GM12878 (cell line): ENCODE measurements around the gene FRMD5. TPM values are rescaled to one million over a fixed set of nuclear protein-coding genes. Genes with fewer than 3 reads are reported as not detected.

Experiments used
- ATAC-seq: fragments of 200-7000 bp; cut with Tn5 transposase; 3 replicates; pipeline ENCODE4 v1.9.1; 2020; ENCODE audit warnings: mild to moderate bottlenecking, moderate library complexity
- BruUV-seq: library from RNA; stranded (reverse); fragments of 400-500 nt; replicated peaks from 2 replicates; lab custom pipeline; 2021; lab: Mats Ljungman, UMichigan
- CTCF ChIA-PET: fragments of 300-600 bp; sonication (Branson Sonifier 250); formaldehyde crosslinking; extraction: SDS; loops from one replicate; lab custom pipeline; 2021; ENCODE audit warnings: inconsistent platforms; lab: Yijun Ruan, JAX
- POLR2A ChIA-PET: fragments of 350-600 bp; formaldehyde crosslinking; extraction: SDS; loops from one replicate; lab custom pipeline; 2021; ENCODE audit warnings: inconsistent platforms; lab: Charles Lee
- RAD21 ChIA-PET: fragments of 300-600 bp; sonication (Branson Sonifier 250); formaldehyde crosslinking; loops from one replicate; lab custom pipeline; 2023; ENCODE audit warnings: antibody characterized with exemption; ENCODE audit not compliant: unreplicated experiment; lab: Charles Lee
- SMC1A ChIA-PET: fragments of 300-600 bp; sonication (Branson Sonifier 250); formaldehyde crosslinking; loops from one replicate; lab custom pipeline; 2023; ENCODE audit not compliant: unreplicated experiment, uncharacterized antibody; lab: Charles Lee
- DNase-seq: peaks from one replicate; pipeline ENCODE4 v3.0.0-alpha.2; 2011; ENCODE audit warnings: low read depth, low spot score
- FAIRE-seq: peaks from 3 replicates; lab custom pipeline; 2011; peaks lifted over from hg19 to GRCh38; lab: Jason Lieb, UNC
- H2AFZ ChIP-seq: 2 replicates; pipeline ENCODE4 v1.6.0; 2011; ENCODE audit warnings: low read depth, low read length, control low read depth; ENCODE audit not compliant: control insufficient read depth
- H3K27ac ChIP-seq: 2 replicates; pipeline ENCODE4 v1.5.1; 2011; ENCODE audit warnings: control low read depth; ENCODE audit not compliant: control insufficient read depth, insufficient read depth
- H3K27me3 ChIP-seq, 2 experiments: replicated peaks in 1 of 2; 2 replicates each; pipeline versions ENCODE4 v1.6.0 to v1.6.1; 2011; ENCODE audit warnings: low read length in 1 of 2; ENCODE audit not compliant: control insufficient read depth in 2 of 2, insufficient read depth in 2 of 2
- H3K36me3 ChIP-seq, 2 experiments: 2 replicates each; pipeline ENCODE4 v1.5.1; 2011; ENCODE audit warnings: low read length in 1 of 2; ENCODE audit not compliant: control insufficient read depth in 2 of 2, insufficient read depth in 2 of 2
- H3K4me1 ChIP-seq: 2 replicates; pipeline ENCODE4 v1.6.1; 2011; ENCODE audit warnings: mild to moderate bottlenecking, low read length, moderate library complexity, mixed read lengths; ENCODE audit not compliant: control insufficient read depth, insufficient read depth
- H3K4me2 ChIP-seq: 2 replicates; pipeline ENCODE4 v1.6.0; 2011; ENCODE audit warnings: control low read depth; ENCODE audit not compliant: control insufficient read depth, insufficient read depth
- H3K4me3 ChIP-seq: fragments of 200-600 bp; sonication (generic); 2 replicates; pipeline ENCODE4 v1.5.1; 2016
- H3K79me2 ChIP-seq: 2 replicates; pipeline ENCODE4 v1.6.0; 2011; ENCODE audit warnings: low read length; ENCODE audit not compliant: control insufficient read depth, insufficient read depth
- H3K9ac ChIP-seq: 2 replicates; pipeline ENCODE4 v1.8.0; 2011; ENCODE audit warnings: low read length, control low read depth, mixed read lengths; ENCODE audit not compliant: control insufficient read depth, insufficient read depth
- H3K9me3 ChIP-seq: replicated peaks from 3 replicates; pipeline ENCODE4 v1.5.1; 2011; ENCODE audit warnings: mild to moderate bottlenecking, low read length; ENCODE audit not compliant: control insufficient read depth, insufficient read depth
- H4K20me1 ChIP-seq: 2 replicates; pipeline ENCODE4 v1.6.0; 2011; ENCODE audit not compliant: control insufficient read depth, insufficient read depth
- BCL11A ChIP-seq: IDR thresholded peaks from 2 replicates; pipeline ENCODE4 v1.6.1; 2011; ENCODE audit warnings: low read depth, low read length
- BCLAF1 ChIP-seq: fragments of 450-650 bp; IDR thresholded peaks from 2 replicates; pipeline ENCODE4 v1.6.1; 2017; ENCODE audit warnings: antibody characterized with exemption, mild to moderate bottlenecking, moderate library complexity
- CBFB ChIP-seq: IDR thresholded peaks from 2 replicates; pipeline ENCODE4 v1.6.1; 2016; ENCODE audit warnings: antibody characterized with exemption, low read depth
- DPF2 ChIP-seq: fragments of 450-650 bp; IDR thresholded peaks from 2 replicates; pipeline ENCODE4 v1.6.1; 2017; ENCODE audit warnings: mild to moderate bottlenecking
- EED ChIP-seq: sonication (generic); IDR thresholded peaks from 2 replicates; pipeline ENCODE4 v1.6.1; 2016; ENCODE audit warnings: antibody characterized with exemption, low read depth
- EGR1 ChIP-seq, 2 experiments: IDR thresholded peaks; 1 replicate in 1 of 2; 2 replicates in 1 of 2; pipeline ENCODE4 v1.6.1; 2011 to 2012; ENCODE audit warnings: low read depth in 2 of 2, low read length in 2 of 2, borderline replicate concordance in 1 of 2, mild to moderate bottlenecking in 1 of 2, moderate library complexity in 1 of 2
- IKZF1 ChIP-seq: fragments of 450-650 bp; conservative IDR thresholded peaks from 2 replicates; pipeline ENCODE4 v1.6.1; 2017; ENCODE audit warnings: antibody characterized with exemption, mild to moderate bottlenecking
- JUNB ChIP-seq: IDR thresholded peaks from 2 replicates; pipeline ENCODE4 v1.6.1; 2016; ENCODE audit warnings: antibody characterized with exemption, mild to moderate bottlenecking
- KLF5 ChIP-seq: fragments of 450-650 bp; IDR thresholded peaks from 2 replicates; pipeline ENCODE4 v1.6.1; 2014; ENCODE audit warnings: mild to moderate bottlenecking; ENCODE audit not compliant: partially characterized antibody
- MEF2A ChIP-seq: IDR thresholded peaks from 2 replicates; pipeline ENCODE4 v1.6.1; 2011; ENCODE audit warnings: low read depth, mild to moderate bottlenecking, low read length, moderate library complexity; ENCODE audit not compliant: insufficient read depth
- MTA2 ChIP-seq: fragments of 450-650 bp; IDR thresholded peaks from 2 replicates; pipeline ENCODE4 v1.6.1; 2016; ENCODE audit warnings: low read depth, mild to moderate bottlenecking, moderate library complexity
- MTA3 ChIP-seq: IDR thresholded peaks from 2 replicates; pipeline ENCODE4 v1.6.1; 2012; ENCODE audit warnings: low read length, inconsistent platforms, borderline replicate concordance
- NBN ChIP-seq: fragments of 450-650 bp; IDR thresholded peaks from 2 replicates; pipeline ENCODE4 v1.6.1; 2016
- NFXL1 ChIP-seq: fragments of 450-650 bp; IDR thresholded peaks from 2 replicates; pipeline ENCODE4 v1.6.1; 2017; ENCODE audit warnings: antibody characterized with exemption, mild to moderate bottlenecking, borderline replicate concordance
- POLR2AphosphoS2 ChIP-seq: IDR thresholded peaks from 2 replicates; pipeline ENCODE4 v1.6.1; 2011; ENCODE audit warnings: low read depth, mild to moderate bottlenecking, low read length, improper control_type of control experiment, moderate library complexity
- RB1 ChIP-seq: fragments of 450-650 bp; formaldehyde crosslinking; IDR thresholded peaks from 2 replicates; pipeline ENCODE4 v1.6.1; 2017; ENCODE audit warnings: mild to moderate bottlenecking, borderline replicate concordance
- RCOR1 ChIP-seq: conservative IDR thresholded peaks from 2 replicates; pipeline ENCODE4 v1.6.1; 2012; ENCODE audit warnings: low read depth, low read length, improper control_type of control experiment
- SKIL ChIP-seq: fragments of 450-650 bp; IDR thresholded peaks from 2 replicates; pipeline ENCODE4 v1.6.1; 2017; ENCODE audit warnings: mild to moderate bottlenecking, low read depth, inconsistent platforms; ENCODE audit not compliant: poor library complexity, severe bottlenecking
- SRF ChIP-seq, 2 experiments: IDR thresholded peaks; 2 replicates each; pipeline ENCODE4 v1.6.1; 2011; ENCODE audit warnings: low read depth in 2 of 2, low read length in 2 of 2, mild to moderate bottlenecking in 1 of 2, moderate library complexity in 1 of 2
- TCF12 ChIP-seq: IDR thresholded peaks from 2 replicates; pipeline ENCODE4 v1.6.1; 2011; ENCODE audit warnings: low read depth, mild to moderate bottlenecking, low read length
- ZNF622 ChIP-seq: fragments of 450-650 bp; IDR thresholded peaks from 2 replicates; pipeline ENCODE4 v1.6.1; 2017; ENCODE audit warnings: mild to moderate bottlenecking, inconsistent platforms
- WGBS: methylation state at CpG from one replicate; pipeline ENCODE4 v1.1.6; 2016; ENCODE audit warnings: low lambda C conversion rate; ENCODE audit not compliant: insufficient replicate concordance, insufficient coverage; ENCODE audit errors: missing lambda C conversion rate; 5-methylcytosine and 5-hydroxymethylcytosine counted together
- in situ Hi-C: fragments of 300-500 bp; cut with MboI; formaldehyde crosslinking; loops from 9 replicates; pipeline ENCODE4 v1.14.3; 2018; ENCODE audit warnings: mixed read lengths
- intact Hi-C: fragments of 100-400 bp; cut with micrococcal nuclease; formaldehyde crosslinking; loops from one replicate; pipeline ENCODE4 v1.14.2; 2022; ENCODE audit not compliant: unreplicated experiment
- polyA plus RNA-seq, 11 experiments: library from polyadenylated mRNA; depleted of rRNA in 4 of 11; unstranded in 6 of 11; stranded (reverse) in 5 of 11; fragments of >200 nt; fragmentation: Nextera tagmentation in 4 of 11; fragmentation: Illumina TruSeq in 1 of 11; extraction: Ambion mirVana in 4 of 11; extraction: Trizol in 1 of 11; gene quantifications; 1 replicate in 1 of 11; 2 replicates in 10 of 11; pipeline versions ENCODE4 v1.2.1 to v1.2.3, GENCODE V29; 2011 to 2016; ENCODE audit warnings: inconsistent platforms in 2 of 11, missing spikeins in 2 of 11, low read depth in 1 of 11
- total RNA-seq, 4 experiments: library from RNA; depleted of rRNA in 3 of 4; stranded (reverse); fragments of >200 nt in 3 of 4; fragmentation: Illumina TruSeq in 1 of 4; extraction: Trizol in 1 of 4; gene quantifications; 2 replicates each; pipeline versions ENCODE4 v1.2.1 to v1.2.3, GENCODE V29; 2013 to 2021

Gene FRMD5
- total and polyA plus RNA-seq, 10 of the 15 experiments (the other 5 are each of a cell fraction or from before 2014, with no cell fraction given), result 0.26 to 6.4 (median 0.68) TPM; not detected in 1

- BruUV-seq, result no TSS peak
- Histone ChIP-seq H3K79me2 (no peaks in the 10 kb centered on the region), H3K9me3 (no peaks in the 10 kb centered on the region; the same call in 2 of the 3 replicates), H3K9ac (peak overlapping the region; percentile 4; the same call in 1 of the 2 replicates), H3K4me2 (peak overlapping the region; percentile 6), H3K4me1 (peaks cover 28% of the 10 kb centered on the region), H3K36me3 (no peaks in the 10 kb centered on the region; a peak in 1 of 4 replicates), H2AFZ (peak overlapping the region; percentile 49), H3K27me3 (no peaks in the 10 kb centered on the region), H3K4me3 (no peak overlapping the region), H3K27ac (peak overlapping the region; percentile 67), H4K20me1 (no peaks in the 10 kb centered on the region)
- DNase-seq, result peak; percentile 87
- peak; percentile 95 for ATAC-seq
- CTCF ChIA-PET, result interaction anchor here (0.7 to 1.8 kb wide), 5 partner anchors 10 to 552 kb away, joined by 3 to 8 read pairs (median 3); no protein-coding TSS in a partner anchor
- POLR2A ChIA-PET, result interaction anchor here (0.5 kb wide), 1 partner anchor 365 kb away, joined by 5 read pairs; no protein-coding TSS in a partner anchor
- SMC1A ChIA-PET, result interaction anchor here (0.7 to 2.1 kb wide), 6 partner anchors 44 to 1075 kb away, joined by 3 to 8 read pairs (median 3); partner anchors contain the start of genes GOLM2 and SORD
- RAD21 ChIA-PET, result interaction anchor here (0.8 to 1.2 kb wide), 3 partner anchors 9 to 117 kb away, joined by 3 to 4 read pairs (median 3); no protein-coding TSS in a partner anchor
- FAIRE-seq, result peak; percentile 78
- intact Hi-C loops, result no loop called here
- in situ Hi-C loops, result no loop called here
- 50% methylated on average over 1 of the region's 1 CpG for WGBS
- TF ChIP-seq DPF2 (no peak), EED (no peak), JUNB (peak; percentile 41), BCL11A (no peak), MTA2 (peak; percentile 52; the same call in 1 of the 2 replicates), ZNF622 (no peak), RCOR1 (no peak), TCF12 (no peak), NBN (no peak), POLR2AphosphoS2 (no peak), BCLAF1 (no peak), EGR1 (IDR thresholded peaks at IDR 0.05; ENCODE audit: borderline replicate concordance in 1 of 2, low read depth in 2 of 2, low read length in 2 of 2) (no peak), CBFB (no peak), MEF2A (0 out of 2 replicates have a peak, but pooled peaks have one; percentile 5), SRF (IDR thresholded peaks at IDR 0.05; ENCODE audit: low read depth in 2 of 2, low read length in 2 of 2) (no peak), IKZF1 (no peak), RB1 (no peak), MTA3 (no peak), KLF5 (no peak), NFXL1 (no peak), SKIL (no peak)
Observed at GRCh38 chr15:43948691-43949325, 246.3 kb downstream of the FRMD5 start.
